ENCODE data around the gene OOEP.

The OOEP gene

DNA sequence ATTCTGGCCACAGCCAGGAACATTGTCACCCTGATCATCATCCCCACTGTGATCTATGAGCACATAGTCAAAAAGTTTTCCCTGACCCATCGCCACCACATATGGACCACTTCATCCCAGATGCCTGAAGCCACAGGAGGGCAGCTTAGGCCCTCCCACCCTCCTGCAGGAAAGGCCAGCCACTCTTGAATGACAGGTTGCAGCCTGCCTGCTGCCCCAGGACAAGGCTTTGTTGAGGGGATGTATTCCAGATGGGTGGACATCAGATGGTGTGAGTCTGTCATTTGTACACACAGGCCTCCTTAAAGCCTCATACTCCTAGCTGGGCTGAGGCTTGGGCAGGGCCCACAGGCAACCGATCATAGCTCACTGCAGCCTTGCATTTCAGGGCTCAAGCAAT lies 46.4 kb downstream of the OOEP start:
- H3K9me2 ChIP-seq (replicated peaks; ENCODE audit: insufficient read depth, low read length) = no peaks in the 10 kb centered on the region
- DNase-seq = no peak
- H3K4me2 ChIP-seq (ENCODE audit: low read depth, low read length) = no peak overlapping the region
- no peaks in the 10 kb centered on the region for H3F3A ChIP-seq (ENCODE audit: insufficient read depth, low read length)
- no peaks in the 10 kb centered on the region for H4K20me1 ChIP-seq (ENCODE audit: insufficient read depth, low read length)
- H3K9me3 ChIP-seq (replicated peaks; ENCODE audit: insufficient read depth, low read length) = no peaks in the 10 kb centered on the region
- no peaks in the 10 kb centered on the region for H3K36me3 ChIP-seq (replicated peaks; ENCODE audit: insufficient read depth, low read length)
- H3K9ac ChIP-seq (ENCODE audit: low read length) = no peak overlapping the region
- no peaks in the 10 kb centered on the region for H3K4me1 ChIP-seq (ENCODE audit: low read length)
- H3K27me3 ChIP-seq (replicated peaks; ENCODE audit: insufficient read depth, low read length) = no peaks in the 10 kb centered on the region
- no peaks in the 10 kb centered on the region for H3K79me2 ChIP-seq (ENCODE audit: low read length)
- no peak overlapping the region for H2AFZ ChIP-seq (ENCODE audit: low read length)
- no peak overlapping the region for H3K4me3 ChIP-seq (ENCODE audit: low read length)
- TF ChIP-seq EZH2phosphoT487 (IDR thresholded peaks at IDR 0.05; ENCODE audit: low read length) (no peak), CTCF (IDR thresholded peaks at IDR 0.05; ENCODE audit: low read length) (no peak), EZH2 (optimal IDR thresholded peaks at IDR 0.05; ENCODE audit: low read depth, low read length) (no peak)
- H3K27ac ChIP-seq (ENCODE audit: low read length) = no peak overlapping the region

Data from MM.1S (cell line).